ENCODE results near the gene ZYG11A. TPM values are rescaled to one million over a fixed set of nuclear protein-coding genes. Genes with fewer than 3 reads are reported as not detected.

The ZYG11A gene
- total and polyA plus RNA-seq, 2 of the 8 experiments (the other 6 are each of a cell fraction or from before 2014, with no cell fraction given): 0.89 to 2.6 TPM

GRCh38 chr1:52920791-52921291, 78.3 kb downstream of the ZYG11A start:
- no peak overlapping the region for H3K56ac ChIP-seq (replicated peaks; ENCODE audit: insufficient read length, low read depth, low read length)
- peaks cover 0 to 3% (median 0%) of the 10 kb centered on the region in 4 experiments; a peak in 3 of 7 replicates for H3K4me1 ChIP-seq (replicated peaks in 1 of 4; ENCODE audit: control insufficient read depth in 3 of 4, insufficient read depth in 4 of 4, low read length in 3 of 4)
- H4K91ac ChIP-seq (replicated peaks; ENCODE audit: insufficient read length, low read length): peak overlapping the region; percentile 73
- H3K9ac ChIP-seq (replicated peaks in 1 of 4; ENCODE audit: extremely low read depth in 1 of 4, low read depth in 3 of 4, low read length in 3 of 4): peak overlapping the region in 3 of 4 experiments; percentile 38 to 43 (median 38); a peak in 5 of 7 replicates
- FAIRE-seq: no peak
- TF ChIP-seq EZH2 (IDR thresholded peaks at IDR 0.05; ENCODE audit: low read depth, low read length, severe bottlenecking) (peak; percentile 54), ATF2 (IDR thresholded peaks at IDR 0.05; ENCODE audit: low read length) (no peak), SUZ12 (IDR thresholded peaks at IDR 0.05; ENCODE audit: low read length) (peak; percentile 59; the same call in 1 of the 2 replicates)
- H2BK12ac ChIP-seq (ENCODE audit: low read depth, low read length): 0 out of 2 replicates have a peak overlapping the region, but pooled peaks have one; percentile 39
- H2BK20ac ChIP-seq (ENCODE audit: low read length): no peak overlapping the region
- peak overlapping the region; percentile 21 for H2AFZ ChIP-seq (ENCODE audit: low read length)
- peak overlapping the region; percentile 48 for H3K18ac ChIP-seq (ENCODE audit: extremely low read depth, low read length)
- H3K79me2 ChIP-seq (ENCODE audit: control insufficient read depth in 1 of 2, insufficient read depth in 2 of 2, low read length in 2 of 2): no peaks in the 10 kb centered on the region
- POLR2A ChIA-PET (ENCODE audit: partially characterized antibody): no interaction called here
- H2BK15ac ChIP-seq (ENCODE audit: low read length): no peak overlapping the region
- H3K27ac ChIP-seq (ENCODE audit: low read depth, low read length): no peak overlapping the region
- H3K4me3 ChIP-seq (ENCODE audit: extremely low read depth in 1 of 4, insufficient read depth in 2 of 4, low read depth in 3 of 4, low read length in 4 of 4): peak overlapping the region; percentile 56 to 73 (median 70)
- peaks cover 0 to 1% of the 10 kb centered on the region in 2 experiments for H4K20me1 ChIP-seq (replicated peaks in 1 of 2; ENCODE audit: control insufficient read depth in 1 of 2, insufficient read depth in 2 of 2, low read length in 2 of 2)
- no peak overlapping the region for H3K14ac ChIP-seq (ENCODE audit: insufficient read length)
- no peak overlapping the region for H4K5ac ChIP-seq (ENCODE audit: insufficient read length, low read depth, low read length)
- H3K23ac ChIP-seq (ENCODE audit: insufficient read length): no peak overlapping the region
- no peaks in the 10 kb centered on the region for H3K36me3 ChIP-seq (ENCODE audit: control insufficient read depth in 2 of 4, insufficient read depth in 4 of 4, low read length in 3 of 4)
- H2AK5ac ChIP-seq (ENCODE audit: low read depth, low read length): no peak overlapping the region
- CTCF ChIA-PET (ENCODE audit: partially characterized antibody): interaction anchor here (1.0 to 2.8 kb wide), 6 partner anchors 15 to 260 kb away, joined by 3 to 22 read pairs (median 4); partner anchors contain the start of gene ZYG11A
- no peaks in the 10 kb centered on the region; a peak in 1 of 4 replicates for H3K9me3 ChIP-seq (ENCODE audit: insufficient read depth in 2 of 2, low read depth in 1 of 2, low read length in 1 of 2)
- H3K4ac ChIP-seq (replicated peaks; ENCODE audit: insufficient read length, low read depth, low read length): no peak overlapping the region
- peaks cover 2% of the 10 kb centered on the region; the same call in 1 of the 2 replicates for H3K79me1 ChIP-seq (ENCODE audit: low read depth, low read length)
- peaks cover 2% of the 10 kb centered on the region for H3K23me2 ChIP-seq (ENCODE audit: low read depth, low read length)
- H3K27me3 ChIP-seq (replicated peaks in 1 of 4; ENCODE audit: control insufficient read depth in 3 of 4, extremely low read depth in 1 of 4, insufficient read depth in 3 of 4, low read length in 3 of 4): peaks cover 4 to 31% (median 19%) of the 10 kb centered on the region in 4 experiments
- no peak for DNase-seq (ENCODE audit: low read depth in 1 of 2, low spot score in 2 of 2)
- H2BK120ac ChIP-seq (replicated peaks; ENCODE audit: low read depth, low read length): no peak overlapping the region
- peak overlapping the region; percentile 88; the same call in 1 of the 2 replicates for H4K8ac ChIP-seq (ENCODE audit: extremely low read depth, insufficient read depth, low read length)
- H2BK5ac ChIP-seq (ENCODE audit: low read depth, low read length): no peak overlapping the region
- H3K4me2 ChIP-seq (ENCODE audit: insufficient read depth in 1 of 2, low read depth in 2 of 2, low read length in 2 of 2): peak overlapping the region; percentile 61 to 86
- WGBS, 2 experiments (ENCODE audit: extremely low coverage in 1 of 2, insufficient coverage in 1 of 2, insufficient read length in 1 of 2, insufficient replicate concordance in 2 of 2, low coverage in 1 of 2, low lambda C conversion rate in 2 of 2, missing lambda C conversion rate in 1 of 2): 10% methylated on average over 26 of the region's 35 CpGs; no CpG with 5 or more reads in 1 of the 2 experiments
